Neutrophil (primary cell): Measurements from ENCODE around the gene ZACN.

Experiments used
- H3K27ac ChIP-seq: fragments of 200-600 bp; sonication (generic); 2 replicates; pipeline ENCODE4 v1.5.1; 2016; ENCODE audit warnings: mild to moderate bottlenecking, moderate library complexity
- H3K27me3 ChIP-seq: fragments of 200-600 bp; sonication (generic); 2 replicates; pipeline ENCODE4 v1.6.0; 2016; ENCODE audit warnings: mild to moderate bottlenecking
- H3K36me3 ChIP-seq: fragments of 200-600 bp; sonication (generic); 2 replicates; pipeline ENCODE4 v1.5.1; 2017
- H3K4me1 ChIP-seq, 2 experiments: fragments of 200-600 bp in 1 of 2; sonication (generic) in 1 of 2; 1 replicate in 1 of 2; 2 replicates in 1 of 2; pipeline versions ENCODE4 v1.5.1 to v1.6.1; 2013 to 2016; ENCODE audit warnings: low read depth in 1 of 2, low read length in 1 of 2, mild to moderate bottlenecking in 1 of 2, moderate library complexity in 1 of 2; ENCODE audit not compliant: control insufficient read depth in 1 of 2, insufficient read depth in 1 of 2
- H3K4me3 ChIP-seq, 2 experiments: fragments of 200-600 bp in 1 of 2; sonication (generic) in 1 of 2; 1 replicate in 1 of 2; 2 replicates in 1 of 2; pipeline ENCODE4 v1.5.1; 2013 to 2016; ENCODE audit warnings: low read depth in 1 of 2, low read length in 1 of 2, mild to moderate bottlenecking in 1 of 2, moderate library complexity in 1 of 2
- H3K9me3 ChIP-seq: fragments of 200-600 bp; sonication (generic); 2 replicates; pipeline ENCODE4 v1.5.1; 2016
- CTCF ChIP-seq: fragments of 200-600 bp; sonication (generic); IDR thresholded peaks from 2 replicates; pipeline ENCODE4 v1.5.1; 2016; ENCODE audit warnings: antibody characterized with exemption

ZACN gene

GRCh38 chr17:76091526-76092286, 12.7 kb downstream of the ZACN start:
- H3K27ac ChIP-seq, result no peak overlapping the region
- no peaks in the 10 kb centered on the region for H3K4me1 ChIP-seq
- no peaks in the 10 kb centered on the region for H3K27me3 ChIP-seq
- no peak for TF ChIP-seq CTCF
- H3K4me3 ChIP-seq, result no peak overlapping the region
- no peaks in the 10 kb centered on the region for H3K9me3 ChIP-seq
- peaks cover 92% of the 10 kb centered on the region for H3K36me3 ChIP-seq

GRCh38 chr17:76092526-76093413, 13.8 kb downstream of the ZACN start:
- Histone ChIP-seq H3K4me3 (no peak overlapping the region), H3K4me1 (no peaks in the 10 kb centered on the region), H3K9me3 (no peaks in the 10 kb centered on the region), H3K27ac (no peak overlapping the region), H3K27me3 (no peaks in the 10 kb centered on the region), H3K36me3 (peaks cover 92% of the 10 kb centered on the region)
- no peak for TF ChIP-seq CTCF

GRCh38 chr17:76094046-76094445, 15.1 kb downstream of the ZACN start:
- no peak overlapping the region for H3K27ac ChIP-seq
- H3K9me3 ChIP-seq, result no peaks in the 10 kb centered on the region
- H3K36me3 ChIP-seq, result peaks cover 89% of the 10 kb centered on the region
- H3K4me1 ChIP-seq, result no peaks in the 10 kb centered on the region
- no peak for TF ChIP-seq CTCF
- no peak overlapping the region for H3K4me3 ChIP-seq
- H3K27me3 ChIP-seq, result no peaks in the 10 kb centered on the region

GRCh38 chr17:76095943-76096342, 17.0 kb downstream of the ZACN start:
- TF ChIP-seq CTCF, result no peak
- H3K27ac ChIP-seq, result no peak overlapping the region
- H3K9me3 ChIP-seq, result no peaks in the 10 kb centered on the region
- no peaks in the 10 kb centered on the region for H3K27me3 ChIP-seq
- no peak overlapping the region for H3K4me3 ChIP-seq
- H3K4me1 ChIP-seq, result no peaks in the 10 kb centered on the region
- H3K36me3 ChIP-seq, result peaks cover 88% of the 10 kb centered on the region

- no peak for TF ChIP-seq CTCF
- Histone ChIP-seq H3K9me3 (no peaks in the 10 kb centered on the region), H3K27ac (no peak overlapping the region), H3K4me1 (peaks cover 2 to 4% of the 10 kb centered on the region in 2 experiments), H3K36me3 (peaks cover 81% of the 10 kb centered on the region), H3K27me3 (no peaks in the 10 kb centered on the region), H3K4me3 (no peak overlapping the region)
These were observed 18.8 kb downstream of the ZACN start for GRCh38 chr17:76097716-76098295.
